Motor neuron (in vitro differentiated cells): ENCODE measurements around the gene FZD7. TPM values are rescaled to one million over a fixed set of nuclear protein-coding genes. Genes with fewer than 3 reads are reported as not detected.

Experiments used
- ATAC-seq, 8 experiments: fragments of 200-7000 bp; cut with Tn5 transposase; replicated peaks in 6 of 8; 2 replicates each; pipeline ENCODE4 v1.8.0; 2021; ENCODE audit warnings: mild to moderate bottlenecking in 8 of 8, moderate library complexity in 8 of 8
- H3K27ac ChIP-seq, 2 donors: fragments of 250-450 bp; sonication (Bioruptor Pico); 2 replicates each; pipeline ENCODE4 v1.9.0; 2021; ENCODE audit warnings: antibody characterized with exemption in 2 of 2, mild to moderate bottlenecking in 2 of 2, moderate library complexity in 1 of 2
- H3K4me1 ChIP-seq, 2 donors: fragments of 250-450 bp; sonication (Bioruptor Pico); replicated peaks in 1 of 2; 2 replicates each; pipeline ENCODE4 v1.6.1; 2021; ENCODE audit warnings: antibody characterized with exemption in 2 of 2, mild to moderate bottlenecking in 2 of 2, moderate library complexity in 1 of 2
- H3K4me3 ChIP-seq, 5 donors: fragments of 250-450 bp; sonication (Bioruptor Pico); 2 replicates each; pipeline ENCODE4 v1.9.0; 2021; ENCODE audit warnings: antibody characterized with exemption in 5 of 5, mild to moderate bottlenecking in 5 of 5, moderate library complexity in 4 of 5
- WGBS, 10 experiments: fragments of 450-650 bp; shearing (Covaris generic); methylation state at CpG; one replicate each; pipeline ENCODE4 v1.0.0; 2022; 5-methylcytosine and 5-hydroxymethylcytosine counted together
- in situ Hi-C, 9 experiments: fragments of 400-800 bp; cut with MboI; loops; one replicate each; pipeline ENCODE4 v1.15.0; 2021; ENCODE audit warnings: low sequenced_read_pairs in 9 of 9, low pct_unique_long_range_greater_than_20kb in 2 of 9; ENCODE audit not compliant: unreplicated experiment in 9 of 9
- total RNA-seq, 8 experiments: library from RNA; unstranded; fragments of 300-600 nt; gene quantifications; 2 replicates each; pipeline versions ENCODE4 v1.2.3 to v1.2.4, GENCODE V29; 2022

The FZD7 gene
- total RNA-seq, 8 experiments from 2014 or later: 1.6 to 105 (median 28.4) TPM

DNA sequence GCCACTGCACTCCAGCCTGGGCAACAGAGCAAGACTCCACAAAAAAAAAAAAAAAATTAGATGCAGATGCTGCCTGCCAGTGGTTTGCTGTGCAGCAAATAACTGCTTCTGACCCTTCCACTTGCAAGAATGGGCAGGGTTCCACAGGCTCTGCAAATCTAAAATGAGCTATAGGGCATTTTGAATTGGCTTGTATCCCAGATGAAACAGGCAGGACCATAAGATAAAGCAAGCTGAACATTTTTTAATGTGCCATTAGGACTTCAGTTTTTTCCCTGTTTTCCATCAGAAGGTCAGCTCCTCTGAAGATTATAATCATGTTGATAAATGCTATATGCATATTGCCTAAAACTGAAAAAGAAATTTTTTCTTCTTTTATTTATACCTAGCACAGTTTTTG, 15.7 kb upstream of the FZD7 start:
- H3K27ac ChIP-seq: no peak overlapping the region
- H3K4me3 ChIP-seq: no peak overlapping the region
- peaks cover 15 to 24% of the 10 kb centered on the region in 2 donors for H3K4me1 ChIP-seq
- in situ Hi-C loops: no loop called here
- no peak for ATAC-seq

DNA sequence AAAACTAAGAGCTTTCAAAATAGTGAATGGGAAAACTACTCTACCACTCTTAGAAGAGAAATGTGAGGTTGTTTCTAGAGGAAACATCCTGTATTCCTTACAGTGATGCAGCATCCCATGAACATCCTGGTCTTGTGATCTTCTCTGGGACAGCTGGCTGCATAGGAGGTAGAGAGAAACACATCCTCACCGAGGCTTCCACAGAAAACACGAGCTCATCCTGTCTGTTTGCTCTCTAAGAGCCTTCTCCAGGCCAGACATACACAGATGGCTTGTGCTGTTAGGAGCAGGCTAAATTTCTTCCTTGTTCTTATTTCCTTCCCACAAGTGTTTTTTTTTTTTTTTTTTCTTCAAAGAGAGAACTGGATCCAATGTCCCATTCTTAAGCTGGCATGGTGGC, 14.7 kb upstream of the FZD7 start:
- peak in 4 of 8 experiments; percentile 29 to 42 (median 36) for ATAC-seq

DNA sequence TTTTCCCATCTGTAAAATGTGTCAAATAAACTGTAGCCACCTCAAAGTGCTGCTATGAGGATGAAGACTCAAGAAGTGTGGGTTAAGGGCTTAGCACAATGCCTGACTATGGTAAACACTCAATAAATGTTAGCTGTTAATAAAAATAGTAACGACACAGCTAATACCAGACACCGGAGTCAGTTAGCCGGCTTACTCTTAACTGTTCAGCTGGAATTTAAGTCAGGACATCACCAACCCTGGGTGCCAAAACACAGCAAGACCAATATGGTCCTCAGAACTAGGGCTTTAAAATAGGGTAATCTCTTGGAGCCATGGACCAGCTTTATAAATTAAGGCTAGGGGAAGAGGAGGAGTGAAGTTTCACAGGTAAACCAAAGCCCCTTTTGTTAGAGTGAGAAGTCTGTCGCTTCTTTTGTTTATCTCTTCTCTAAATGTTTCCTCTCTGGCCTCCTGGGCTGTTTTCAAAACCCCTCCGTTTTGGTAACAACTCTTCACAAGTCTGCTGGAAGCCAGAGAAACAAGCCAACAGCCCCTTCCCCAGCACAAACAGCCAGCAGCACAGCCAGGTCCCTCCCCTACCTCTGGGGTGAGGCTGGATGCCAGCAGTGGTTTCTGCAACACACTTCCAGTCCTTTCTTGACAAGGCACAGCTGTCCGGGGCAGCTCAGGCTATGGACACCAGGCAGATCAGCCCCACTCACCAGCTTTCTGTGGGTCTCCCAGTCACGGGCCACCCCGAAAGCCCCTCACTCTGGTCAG, 13.8 kb upstream of the FZD7 start:
- Histone ChIP-seq H3K4me1 (peaks cover 21 to 26% of the 10 kb centered on the region in 2 donors), H3K4me3 (no peak overlapping the region), H3K27ac (no peak overlapping the region)
- WGBS, 10 experiments: 45 to 84% (median 63%) methylated on average over 2 to 8 of the region's 8 CpGs; no CpG with 5 or more reads in 3 of the 10 experiments
- in situ Hi-C loops: no loop called here
- ATAC-seq: no peak

More for the DNA sequence above, 14.7 kb upstream of the FZD7 start:
- H3K4me3 ChIP-seq: no peak overlapping the region
- 33 to 100% (median 80%) methylated on average over 1 to 2 of the region's 2 CpGs; no CpG with 5 or more reads in 3 of the 10 experiments for WGBS, 10 experiments
- in situ Hi-C loops: no loop called here
- H3K27ac ChIP-seq: no peak overlapping the region
- H3K4me1 ChIP-seq: peaks cover 26 to 33% of the 10 kb centered on the region in 2 donors

DNA sequence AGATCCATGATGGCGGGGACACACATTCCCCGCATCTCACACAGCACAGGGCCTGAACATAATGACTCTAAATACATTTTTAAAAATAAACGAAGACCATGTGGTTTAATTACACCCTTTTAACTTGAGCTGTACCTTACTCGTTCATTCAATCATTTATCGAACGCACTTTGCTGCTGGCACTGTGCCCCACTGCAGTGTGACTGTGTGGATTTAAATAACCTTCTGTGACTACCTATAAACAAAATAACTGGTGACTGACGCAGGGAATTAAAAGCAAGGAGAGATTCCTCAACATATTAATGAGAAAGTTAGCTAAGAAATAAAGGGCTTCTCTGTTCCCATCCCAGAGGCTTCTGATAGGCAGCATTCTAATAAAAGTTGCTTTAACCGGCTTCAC, 10.9 kb upstream of the FZD7 start:
- Histone ChIP-seq H3K27ac (no peak overlapping the region), H3K4me3 (no peak overlapping the region), H3K4me1 (peaks cover 14 to 15% of the 10 kb centered on the region in 2 donors)
- 51 to 88% (median 70%) methylated on average over 3 to 8 of the region's 8 CpGs; no CpG with 5 or more reads in 4 of the 10 experiments for WGBS, 10 experiments
- no peak for ATAC-seq
- in situ Hi-C loops: no loop called here

DNA sequence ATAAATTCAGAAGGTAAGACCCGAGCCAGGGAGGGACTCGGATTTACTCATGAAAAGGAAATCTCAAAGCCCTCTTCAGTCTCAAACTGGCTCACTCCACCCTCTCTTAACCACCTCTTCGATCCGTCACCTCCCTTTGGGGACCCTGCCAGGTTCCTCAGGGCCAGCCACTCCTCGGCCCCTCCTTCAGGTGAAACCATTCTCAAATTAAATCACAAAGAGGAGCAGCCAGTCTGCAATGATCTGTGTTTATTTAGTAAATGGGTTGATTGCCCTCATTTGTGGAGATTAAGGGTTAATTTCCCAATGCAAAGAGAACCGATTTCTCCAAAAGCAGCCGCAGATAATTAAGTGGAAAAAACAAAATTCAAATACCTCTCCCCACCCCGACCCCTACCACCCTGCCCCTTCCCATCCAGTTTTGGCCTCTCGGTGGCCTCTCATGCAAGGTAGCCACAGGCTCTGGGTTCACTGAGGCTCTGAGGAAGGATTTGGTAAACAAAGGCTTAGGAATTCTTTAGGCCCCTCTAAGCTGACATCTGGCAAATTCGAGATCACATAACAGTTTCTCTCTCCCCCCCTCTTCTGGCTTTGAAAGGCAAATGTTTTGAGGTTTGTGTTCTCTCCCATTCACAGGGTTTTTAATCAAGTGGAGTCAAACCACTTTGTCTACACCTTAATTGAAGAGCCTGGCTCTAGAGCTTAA, 10.3 kb upstream of the FZD7 start:
- whole genome bisulfite sequencing, 10 experiments: 0 to 70% (median 17%) methylated on average over 1 to 5 of the region's 10 CpGs; no CpG with 5 or more reads in 1 of the 10 experiments
- peaks cover 14 to 15% of the 10 kb centered on the region in 2 donors for H3K4me1 ChIP-seq
- no peak overlapping the region for H3K4me3 ChIP-seq
- in situ Hi-C loops: no loop called here
- H3K27ac ChIP-seq: no peak overlapping the region
- peak in 3 of 8 experiments; percentile 16 to 29 (median 25) for ATAC-seq

DNA sequence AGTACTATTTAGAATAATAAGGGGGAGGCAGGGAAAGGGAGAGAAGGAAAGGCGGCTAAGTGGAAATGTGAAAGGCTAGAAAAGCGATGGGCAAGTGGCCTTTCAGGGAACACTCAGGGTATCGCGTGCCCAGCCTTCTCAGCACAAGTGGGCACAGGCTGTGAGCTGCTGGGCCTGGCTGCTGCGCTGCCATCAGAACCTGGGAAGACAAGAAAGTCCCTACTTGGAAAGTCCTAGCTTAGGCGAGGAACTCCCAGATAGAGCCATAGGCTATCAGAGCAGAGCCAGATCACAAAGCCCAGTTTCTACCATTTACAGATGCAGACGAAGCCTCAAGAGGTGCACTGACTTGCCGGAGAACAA, 9.8 kb upstream of the FZD7 start:
- 23 to 100% (median 53%) methylated on average over 1 to 7 of the region's 8 CpGs; no CpG with 5 or more reads in 2 of the 10 experiments for WGBS, 10 experiments
- no peak overlapping the region for H3K27ac ChIP-seq
- peak in 3 of 8 experiments; percentile 12 to 27 (median 16) for ATAC-seq
- peaks cover 14 to 15% of the 10 kb centered on the region in 2 donors for H3K4me1 ChIP-seq
- H3K4me3 ChIP-seq: no peak overlapping the region
- in situ Hi-C loops: no loop called here

DNA sequence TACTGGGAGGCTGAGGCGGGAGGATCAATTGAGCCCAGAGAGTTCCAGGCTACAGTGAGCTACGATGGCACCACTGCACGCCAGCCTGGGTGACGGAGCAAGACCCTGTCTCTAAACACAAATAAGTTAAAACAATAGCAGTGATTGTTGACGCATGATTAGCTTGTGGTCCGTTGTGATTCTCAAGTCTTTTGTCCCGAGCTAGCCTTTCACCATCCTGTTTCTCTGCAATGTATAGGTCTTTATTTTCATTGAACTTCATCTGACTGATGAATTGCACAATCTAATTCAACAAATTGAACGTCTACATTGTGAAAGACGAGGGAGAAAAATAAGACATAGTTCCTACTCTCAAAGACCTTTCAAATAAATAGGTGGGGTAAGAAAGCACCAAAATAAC, 8.8 kb upstream of the FZD7 start:
- WGBS, 10 experiments: 50 to 81% (median 70%) methylated on average over 1 to 8 of the region's 9 CpGs
- Histone ChIP-seq H3K4me3 (no peak overlapping the region), H3K27ac (no peak overlapping the region), H3K4me1 (peaks cover 14 to 15% of the 10 kb centered on the region in 2 donors)
- in situ Hi-C loops: loop anchor here in 3 of 9 experiments (25.0 kb wide), 2 partner anchors 137 to 163 kb away; no protein-coding TSS in a partner anchor
- ATAC-seq: no peak

DNA sequence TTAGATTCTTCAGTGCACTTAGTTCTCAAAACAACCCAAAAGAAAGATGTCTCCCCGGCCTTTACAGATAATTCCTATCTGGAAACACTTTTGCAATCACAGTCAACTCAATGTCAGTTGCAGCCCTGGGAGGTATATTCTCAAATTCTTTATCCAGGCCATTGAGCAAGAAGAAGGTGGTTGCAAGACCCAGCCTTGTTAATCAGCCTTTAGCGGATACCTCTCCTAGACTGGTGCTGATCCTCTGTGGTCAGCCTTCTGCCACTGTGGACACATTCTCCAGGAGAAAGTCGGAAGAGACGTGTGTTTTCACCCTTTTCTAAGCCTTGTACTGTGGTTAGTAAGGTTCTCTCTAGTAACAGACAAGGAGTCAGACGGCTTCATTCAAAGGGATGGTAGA, 7.8 kb upstream of the FZD7 start:
- H3K27ac ChIP-seq: no peak overlapping the region
- H3K4me1 ChIP-seq: peaks cover 17 to 18% of the 10 kb centered on the region in 2 donors
- H3K4me3 ChIP-seq: no peak overlapping the region
- WGBS, 10 experiments: 73 to 100% (median 90%) methylated on average over 1 to 3 of the region's 5 CpGs; no CpG with 5 or more reads in 4 of the 10 experiments
- no peak for ATAC-seq
- in situ Hi-C loops: loop anchor here in 3 of 9 experiments (25.0 kb wide), 2 partner anchors 136 to 164 kb away; no protein-coding TSS in a partner anchor

DNA sequence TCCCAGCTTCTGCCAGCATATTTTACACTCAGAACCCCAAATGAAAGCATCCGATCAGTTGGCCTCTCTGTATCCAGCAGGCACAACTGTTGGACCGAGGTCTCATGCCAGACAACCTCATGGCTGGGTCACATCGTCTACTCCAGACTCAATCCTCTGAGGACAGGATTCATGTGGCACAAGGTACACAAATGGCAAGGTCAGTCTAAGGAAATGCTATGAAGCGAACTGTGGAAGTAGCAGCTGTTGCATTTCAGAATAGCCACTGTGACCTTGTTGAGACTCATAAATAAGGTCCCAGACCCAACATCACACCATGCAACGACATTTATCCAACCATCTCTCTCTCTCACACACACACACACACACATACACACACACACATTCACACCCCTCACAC, 7.1 kb upstream of the FZD7 start:
- in situ Hi-C loops: loop anchor here in 3 of 9 experiments (25.0 kb wide), 2 partner anchors 136 to 164 kb away; no protein-coding TSS in a partner anchor
- H3K27ac ChIP-seq: no peak overlapping the region
- ATAC-seq: no peak
- WGBS, 10 experiments: 66 to 100% (median 98%) methylated on average over 2 to 5 of the region's 5 CpGs; no CpG with 5 or more reads in 5 of the 10 experiments
- H3K4me1 ChIP-seq: peaks cover 21 to 25% of the 10 kb centered on the region in 2 donors
- no peak overlapping the region for H3K4me3 ChIP-seq

DNA sequence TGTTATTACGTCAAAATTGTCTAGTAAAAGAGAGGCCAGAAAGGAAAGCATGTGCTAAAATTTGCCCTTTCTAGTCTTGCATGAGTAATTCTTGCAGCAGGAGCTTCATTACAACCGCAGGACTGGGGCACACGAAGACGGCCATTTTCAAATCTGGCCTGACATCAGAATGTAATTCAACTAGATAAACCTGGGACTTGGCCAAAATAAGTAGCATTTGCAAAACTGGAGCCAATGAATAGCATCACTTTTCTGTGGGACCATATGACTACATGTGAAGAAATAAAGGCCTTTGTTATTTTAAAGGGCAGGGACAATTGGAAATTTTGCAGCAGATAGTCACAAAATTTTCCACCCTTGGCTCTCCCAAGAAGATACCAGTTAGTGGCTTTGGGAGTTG, 3.0 kb upstream of the FZD7 start:
- in situ Hi-C loops: loop anchor here in 4 of 9 experiments (10.0 to 25.0 kb wide), 3 partner anchors 124 to 168 kb away; no protein-coding TSS in a partner anchor
- Histone ChIP-seq H3K27ac (no peak overlapping the region), H3K4me3 (no peak overlapping the region), H3K4me1 (peaks cover 7 to 12% of the 10 kb centered on the region in 2 donors)
- no peak for ATAC-seq
- 0 to 93% (median 67%) methylated on average over 1 to 4 of the region's 4 CpGs; no CpG with 5 or more reads in 1 of the 10 experiments for WGBS, 10 experiments

DNA sequence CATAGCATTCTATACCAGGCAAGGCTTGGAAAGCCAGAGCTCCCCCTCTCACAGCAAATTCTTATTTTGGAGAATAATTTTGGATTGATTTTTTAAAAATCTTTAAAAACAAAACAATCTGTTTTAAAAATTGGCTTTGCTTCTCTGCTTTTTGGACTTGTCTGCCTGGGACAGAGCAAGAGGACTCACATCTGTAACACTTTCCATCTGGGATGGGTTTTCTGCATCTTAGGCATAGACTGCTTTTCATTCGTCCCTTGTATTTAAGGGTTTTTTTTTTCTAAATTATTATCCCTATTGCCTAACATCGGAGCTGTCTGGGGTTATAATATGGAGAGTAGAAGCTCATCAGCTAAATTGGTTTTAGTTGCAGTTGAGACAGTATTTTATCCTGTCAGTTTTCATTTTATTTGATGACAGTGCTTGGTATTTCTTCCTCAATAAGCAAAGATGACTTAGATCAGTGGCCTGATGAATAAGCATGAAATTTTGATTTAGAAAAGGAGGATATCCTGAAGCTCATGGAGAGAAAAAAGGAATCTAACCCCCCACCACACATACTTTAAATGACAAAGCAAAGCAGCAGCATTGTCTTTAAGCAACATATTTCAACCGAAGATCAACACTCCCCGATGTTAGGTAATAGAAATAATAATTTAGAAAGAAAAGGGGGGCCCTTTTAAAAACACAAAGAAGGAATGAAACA, 2.3 kb upstream of the FZD7 start:
- ATAC-seq: no peak
- in situ Hi-C loops: loop anchor here in 4 of 9 experiments (10.0 to 25.0 kb wide), 3 partner anchors 123 to 169 kb away; no protein-coding TSS in a partner anchor
- H3K4me3 ChIP-seq: peak overlapping the region; percentile 76 to 98 (median 87)
- no peak overlapping the region for H3K27ac ChIP-seq
- WGBS, 10 experiments: 0 to 48% (median 17%) methylated on average over 1 to 4 of the region's 4 CpGs; no CpG with 5 or more reads in 1 of the 10 experiments
- H3K4me1 ChIP-seq: peaks cover 7 to 12% of the 10 kb centered on the region in 2 donors

DNA sequence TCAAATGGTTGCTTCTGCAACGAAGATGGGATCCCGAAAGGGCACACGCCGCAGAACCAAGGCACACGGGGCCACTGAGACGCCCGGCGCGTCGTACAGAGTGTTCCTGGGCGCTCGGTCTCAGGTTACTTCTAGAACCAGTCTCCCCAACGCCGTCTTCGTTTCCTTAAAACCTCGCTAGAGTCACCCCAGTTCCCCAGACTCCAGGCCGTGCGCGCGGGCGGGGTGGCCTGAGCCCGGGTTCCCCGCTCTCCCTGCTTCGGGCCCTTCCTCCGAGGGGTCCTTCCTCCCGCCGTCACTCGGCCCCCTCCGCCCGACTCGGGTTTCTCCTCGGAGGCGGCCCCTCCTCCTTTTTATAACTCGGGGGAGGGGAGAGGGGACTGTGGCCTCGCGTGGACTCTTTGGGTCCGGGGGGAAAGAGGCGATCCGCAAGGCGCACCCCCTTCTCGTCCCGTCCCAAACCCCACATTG, 774 bp upstream of the FZD7 start:
- H3K27ac ChIP-seq: peak overlapping the region; percentile 79 to 92
- 0 to 3% (median 1%) methylated on average over 4 to 14 of the region's 42 CpGs; no CpG with 5 or more reads in 6 of the 10 experiments for WGBS, 10 experiments

More for the DNA sequence above, 774 bp upstream of the FZD7 start:
- Histone ChIP-seq H3K4me3 (peak overlapping the region; percentile 76 to 98 (median 87)), H3K4me1 (peaks cover 7 to 14% of the 10 kb centered on the region in 2 donors)
- in situ Hi-C loops: loop anchor here in 4 of 9 experiments (10.0 to 25.0 kb wide), 3 partner anchors 122 to 171 kb away; no protein-coding TSS in a partner anchor
- peak in 7 of 8 experiments; percentile 5 to 47 (median 39) for ATAC-seq
